Activated naive CD8-positive, alpha-beta T cell (primary cell): ENCODE measurements around the gene SIGLEC8.
"Not testable (repeated sequence)": the region's sequence is repeated elsewhere in the genome, so short reads cannot be mapped to it uniquely, and the experiment has no call there.

Experiments
- H3K27ac Mint-ChIP-seq: one replicate; pipeline ENCODE4 v1.8.0; 2021; ENCODE audit warnings: mixed read lengths
- H3K27me3 Mint-ChIP-seq: one replicate; pipeline ENCODE4 v1.8.0; 2021; ENCODE audit warnings: mixed read lengths
- H3K36me3 Mint-ChIP-seq: one replicate; pipeline ENCODE4 v1.8.0; 2021; ENCODE audit warnings: mixed read lengths
- H3K4me1 Mint-ChIP-seq: one replicate; pipeline ENCODE4 v1.8.0; 2021; ENCODE audit warnings: low read depth, mixed read lengths
- H3K4me3 Mint-ChIP-seq: one replicate; pipeline ENCODE4 v1.8.0; 2021; ENCODE audit warnings: mild to moderate bottlenecking, mixed read lengths
- H3K9me3 Mint-ChIP-seq: one replicate; pipeline ENCODE4 v1.8.0; 2021; ENCODE audit warnings: low read depth, mixed read lengths

SIGLEC8 gene

GRCh38 chr19:51463976-51464581, 5.8 kb upstream of the SIGLEC8 start:
- not testable (repeated sequence) for H3K27ac Mint-ChIP-seq, H3K27me3 Mint-ChIP-seq
- H3K4me1 Mint-ChIP-seq: peaks cover 43% of the 10 kb centered on the region

GRCh38 chr19:51462681-51463080, 4.4 kb upstream of the SIGLEC8 start:
- Mint-ChIP-seq H3K9me3 (no peaks in the 10 kb centered on the region), H3K4me3 (no peak overlapping the region), H3K27me3 (peaks cover 7% of the 10 kb centered on the region), H3K36me3 (no peaks in the 10 kb centered on the region), H3K27ac (no peak overlapping the region), H3K4me1 (peaks cover 31% of the 10 kb centered on the region)

More at GRCh38 chr19:51463976-51464581, 5.8 kb upstream of the SIGLEC8 start:
- H3K4me3 Mint-ChIP-seq: peak overlapping the region; percentile 61
- H3K9me3 Mint-ChIP-seq, H3K36me3 Mint-ChIP-seq: not testable (repeated sequence)

- peaks cover 28% of the 10 kb centered on the region for H3K4me1 Mint-ChIP-seq
- peaks cover 7% of the 10 kb centered on the region for H3K27me3 Mint-ChIP-seq
These were observed 4.0 kb upstream of the SIGLEC8 start for GRCh38 chr19:51462276-51462675.

GRCh38 chr19:51461723-51462161, 3.5 kb upstream of the SIGLEC8 start:
- no peak overlapping the region for H3K27ac Mint-ChIP-seq
- H3K36me3 Mint-ChIP-seq: no peaks in the 10 kb centered on the region
- H3K27me3 Mint-ChIP-seq: peaks cover 7% of the 10 kb centered on the region
- H3K9me3 Mint-ChIP-seq: no peaks in the 10 kb centered on the region
- H3K4me1 Mint-ChIP-seq: peaks cover 23% of the 10 kb centered on the region
- no peak overlapping the region for H3K4me3 Mint-ChIP-seq

More at GRCh38 chr19:51462276-51462675, 4.0 kb upstream of the SIGLEC8 start:
- H3K4me3 Mint-ChIP-seq: no peak overlapping the region
- no peak overlapping the region for H3K27ac Mint-ChIP-seq
- H3K9me3 Mint-ChIP-seq: no peaks in the 10 kb centered on the region
- no peaks in the 10 kb centered on the region for H3K36me3 Mint-ChIP-seq

GRCh38 chr19:51460164-51460992, 2.1 kb upstream of the SIGLEC8 start:
- Mint-ChIP-seq H3K36me3 (no peaks in the 10 kb centered on the region), H3K9me3 (no peaks in the 10 kb centered on the region), H3K27me3 (peaks cover 7% of the 10 kb centered on the region), H3K4me3 (no peak overlapping the region), H3K4me1 (peaks cover 14% of the 10 kb centered on the region), H3K27ac (no peak overlapping the region)

GRCh38 chr19:51458899-51459505, 748 bp upstream of the SIGLEC8 start:
- no peaks in the 10 kb centered on the region for H3K27me3 Mint-ChIP-seq
- H3K36me3 Mint-ChIP-seq: no peaks in the 10 kb centered on the region
- H3K27ac Mint-ChIP-seq: no peak overlapping the region
- no peaks in the 10 kb centered on the region for H3K9me3 Mint-ChIP-seq
- no peak overlapping the region for H3K4me3 Mint-ChIP-seq
- H3K4me1 Mint-ChIP-seq: peaks cover 12% of the 10 kb centered on the region

- peak overlapping the region; percentile 10 for H3K27ac Mint-ChIP-seq
- H3K9me3 Mint-ChIP-seq: no peaks in the 10 kb centered on the region
- H3K4me1 Mint-ChIP-seq: peaks cover 3% of the 10 kb centered on the region
- H3K27me3 Mint-ChIP-seq: no peaks in the 10 kb centered on the region
- H3K36me3 Mint-ChIP-seq: no peaks in the 10 kb centered on the region
- H3K4me3 Mint-ChIP-seq: no peak overlapping the region
These were observed 772 bp downstream of the SIGLEC8 start for GRCh38 chr19:51457351-51458013.

GRCh38 chr19:51456541-51457290, 1.5 kb downstream of the SIGLEC8 start:
- Mint-ChIP-seq H3K27ac (no peak overlapping the region), H3K9me3 (no peaks in the 10 kb centered on the region), H3K36me3 (no peaks in the 10 kb centered on the region), H3K27me3 (no peaks in the 10 kb centered on the region), H3K4me1 (peaks cover 3% of the 10 kb centered on the region), H3K4me3 (no peak overlapping the region)

GRCh38 chr19:51450730-51451307, 7.4 kb downstream of the SIGLEC8 start:
- no peaks in the 10 kb centered on the region for H3K27me3 Mint-ChIP-seq
- H3K9me3 Mint-ChIP-seq: no peaks in the 10 kb centered on the region
- H3K4me3 Mint-ChIP-seq: peak overlapping the region; percentile 15
- H3K27ac Mint-ChIP-seq: peak overlapping the region; percentile 86
- H3K4me1 Mint-ChIP-seq: peaks cover 43% of the 10 kb centered on the region
- peaks cover 5% of the 10 kb centered on the region for H3K36me3 Mint-ChIP-seq

- Mint-ChIP-seq H3K27ac (peak overlapping the region; percentile 88), H3K4me1 (peaks cover 54% of the 10 kb centered on the region), H3K36me3 (peaks cover 5% of the 10 kb centered on the region), H3K9me3 (no peaks in the 10 kb centered on the region), H3K27me3 (no peaks in the 10 kb centered on the region), H3K4me3 (peak overlapping the region; percentile 75)
These were observed 9.7 kb downstream of the SIGLEC8 start for GRCh38 chr19:51448411-51449016.

- Mint-ChIP-seq H3K9me3 (no peaks in the 10 kb centered on the region), H3K27ac (peak overlapping the region; percentile 88), H3K27me3 (no peaks in the 10 kb centered on the region), H3K4me1 (peaks cover 59% of the 10 kb centered on the region), H3K4me3 (peak overlapping the region; percentile 75), H3K36me3 (peaks cover 6% of the 10 kb centered on the region)
These were observed 10.2 kb downstream of the SIGLEC8 start for GRCh38 chr19:51448011-51448410.

- H3K36me3 Mint-ChIP-seq, H3K9me3 Mint-ChIP-seq, H3K27me3 Mint-ChIP-seq: not testable (repeated sequence)
- Mint-ChIP-seq H3K4me3 (peak overlapping the region; percentile 75), H3K27ac (peak overlapping the region; percentile 88), H3K4me1 (peaks cover 64% of the 10 kb centered on the region)
These were observed 10.7 kb downstream of the SIGLEC8 start for GRCh38 chr19:51447510-51447909.

GRCh38 chr19:51441410-51442390, 16.6 kb downstream of the SIGLEC8 start:
- Mint-ChIP-seq H3K4me3 (peak overlapping the region; percentile 81), H3K9me3 (no peaks in the 10 kb centered on the region), H3K27me3 (no peaks in the 10 kb centered on the region)

More at GRCh38 chr19:51441410-51442390, 16.6 kb downstream of the SIGLEC8 start:
- peak overlapping the region; percentile 98 for H3K27ac Mint-ChIP-seq
- H3K36me3 Mint-ChIP-seq: peaks cover 2% of the 10 kb centered on the region
- peaks cover 70% of the 10 kb centered on the region for H3K4me1 Mint-ChIP-seq
